Activated naive CD8-positive, alpha-beta T cell treated with anti-CD3 and anti-CD28 coated beads, Interleukin-2, amount 50 U/mL, for 16 hours (primary cell): ENCODE measurements around the gene PPARGC1A.

ENCODE experiments used
- DNase-seq: peaks from one replicate; pipeline ENCODE4 v3.0.0-alpha.2; 2020; ENCODE audit warnings: low read depth, low spot score

The PPARGC1A gene

GRCh38 chr4:23775694-23776093 lies 114.2 kb downstream of the PPARGC1A start:
- no peak for DNase-seq

GRCh38 chr4:23774909-23775308 lies 114.9 kb downstream of the PPARGC1A start:
- DNase-seq = no peak

DNA sequence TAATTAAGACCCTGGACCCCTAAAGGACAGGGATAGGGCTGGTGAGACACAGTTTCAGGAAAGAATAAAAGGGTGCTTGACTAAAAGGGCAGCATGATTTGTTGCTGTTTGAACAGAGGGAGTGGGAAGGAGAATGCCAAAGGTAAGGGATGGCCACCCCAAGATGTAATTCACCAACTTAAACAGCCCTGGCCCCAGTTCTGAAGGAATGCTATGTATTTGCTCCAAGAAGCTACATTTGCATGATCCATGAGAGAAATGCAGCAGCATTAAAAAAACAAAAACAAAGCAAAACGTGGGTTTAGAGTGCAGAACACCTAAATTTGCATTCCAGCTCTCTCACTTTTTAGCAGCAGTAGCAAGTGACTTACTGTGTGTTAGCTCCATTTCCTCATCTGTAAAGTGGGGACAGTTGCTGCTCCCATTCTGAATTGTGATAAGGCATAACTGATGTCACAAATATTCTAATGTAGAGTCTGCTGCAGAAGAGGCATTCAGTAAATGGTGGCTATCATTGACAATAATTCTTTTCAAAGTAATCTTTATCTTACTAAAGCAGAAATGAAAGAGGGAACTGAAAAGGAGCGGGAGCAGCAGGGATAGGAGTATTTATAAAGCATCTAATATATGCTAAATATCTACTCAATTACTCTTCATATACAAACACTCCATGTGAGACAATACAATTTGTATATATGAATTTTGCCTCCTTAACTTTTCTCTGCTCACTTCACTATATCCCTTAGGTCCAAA lies 115.8 kb downstream of the PPARGC1A start:
- DNase-seq = no peak

GRCh38 chr4:23770011-23770410 lies 119.8 kb downstream of the PPARGC1A start:
- DNase-seq = no peak

GRCh38 chr4:23769406-23769805 lies 120.4 kb downstream of the PPARGC1A start:
- DNase-seq = no peak

- no peak for DNase-seq
Observed at GRCh38 chr4:23768541-23768940, 121.3 kb downstream of the PPARGC1A start.

- DNase-seq = no peak
Observed at GRCh38 chr4:23766344-23766743, 123.5 kb downstream of the PPARGC1A start.

DNA sequence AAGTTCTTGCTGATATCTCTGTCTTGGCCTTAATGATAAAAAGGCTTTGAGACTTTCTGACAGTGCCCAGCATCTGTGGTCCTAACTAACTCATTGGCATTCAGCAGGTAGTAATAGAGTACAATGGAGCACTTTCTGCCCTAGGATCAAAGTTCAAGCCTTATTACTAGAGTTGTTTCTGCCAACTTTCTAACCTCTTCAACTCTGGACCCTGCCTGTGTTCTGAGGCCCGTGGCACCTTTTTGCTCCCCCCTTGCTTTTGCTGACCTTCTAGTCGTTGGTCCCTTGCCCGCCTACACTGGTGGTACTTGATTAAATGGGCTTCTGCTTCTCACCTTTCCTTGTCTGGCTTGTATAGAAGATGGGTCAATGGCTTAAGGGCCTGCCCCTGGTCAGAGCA lies 126.3 kb downstream of the PPARGC1A start:
- DNase-seq = no peak

- DNase-seq = no peak
Observed at GRCh38 chr4:23762551-23762950, 127.3 kb downstream of the PPARGC1A start.

GRCh38 chr4:23759066-23759465 lies 130.8 kb downstream of the PPARGC1A start:
- DNase-seq = no peak

GRCh38 chr4:23754688-23755087 lies 135.2 kb downstream of the PPARGC1A start:
- DNase-seq = no peak

DNA sequence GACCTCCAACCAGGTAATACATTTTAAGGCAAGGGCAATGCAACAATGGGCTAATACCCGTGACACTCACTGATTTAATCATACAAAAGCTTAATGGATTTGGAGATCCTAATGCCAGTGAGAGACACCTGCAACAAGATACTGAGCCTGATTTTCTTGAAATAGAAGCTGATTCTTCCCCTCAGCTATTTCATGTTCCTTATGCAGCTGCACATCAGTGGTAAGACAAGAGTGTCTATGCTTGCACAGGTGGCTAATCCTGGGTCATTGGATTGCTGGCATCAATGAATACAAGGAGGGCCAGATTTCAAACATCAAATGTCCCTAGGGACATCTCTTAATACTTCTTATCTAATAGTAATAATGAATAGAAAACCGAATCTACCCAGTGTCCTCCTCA lies 139.7 kb downstream of the PPARGC1A start:
- no peak for DNase-seq

DNA sequence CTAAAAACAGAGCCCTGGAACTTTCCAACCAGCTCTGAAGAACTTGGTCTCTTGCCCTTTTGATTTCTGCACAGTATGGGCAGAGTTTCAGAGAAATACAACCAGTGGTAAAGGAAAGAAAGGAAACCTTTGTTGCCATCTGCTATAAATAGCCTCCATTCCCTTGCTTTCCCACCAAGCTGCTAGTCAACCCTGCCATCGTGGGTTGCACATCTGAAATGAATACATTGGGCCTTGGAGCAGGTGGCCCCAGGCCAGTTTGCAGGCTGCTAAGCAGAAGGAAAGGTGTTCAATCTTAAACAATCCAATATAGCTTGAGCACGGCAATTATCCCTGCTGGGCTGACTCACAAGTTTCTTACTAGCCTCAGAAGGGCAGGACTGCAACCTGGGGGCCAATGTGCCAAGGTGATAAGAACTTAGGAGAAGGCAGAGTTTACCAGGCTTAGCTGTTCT lies 142.5 kb downstream of the PPARGC1A start:
- DNase-seq = no peak

DNA sequence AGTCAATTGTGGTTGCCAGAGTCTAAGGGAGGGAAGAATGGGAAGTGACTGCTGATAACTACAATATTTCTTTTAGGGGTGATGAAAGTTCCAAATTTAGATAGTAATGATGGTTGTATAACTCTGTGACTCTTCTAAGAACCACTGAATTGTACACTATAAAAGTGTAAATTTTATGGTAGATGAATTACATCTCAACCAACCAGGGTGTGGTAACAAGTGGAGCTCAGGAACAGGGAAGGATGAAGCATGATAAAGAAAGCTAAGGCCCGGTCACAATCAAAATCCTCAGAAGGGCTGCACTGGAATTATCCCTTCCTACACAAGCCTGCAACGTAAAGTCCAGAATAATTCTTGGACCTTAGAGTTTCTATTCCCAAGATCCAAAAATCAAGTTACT lies 143.2 kb downstream of the PPARGC1A start:
- DNase-seq = no peak

- DNase-seq = no peak
Observed at GRCh38 chr4:23746027-23746426, 143.8 kb downstream of the PPARGC1A start.

DNA sequence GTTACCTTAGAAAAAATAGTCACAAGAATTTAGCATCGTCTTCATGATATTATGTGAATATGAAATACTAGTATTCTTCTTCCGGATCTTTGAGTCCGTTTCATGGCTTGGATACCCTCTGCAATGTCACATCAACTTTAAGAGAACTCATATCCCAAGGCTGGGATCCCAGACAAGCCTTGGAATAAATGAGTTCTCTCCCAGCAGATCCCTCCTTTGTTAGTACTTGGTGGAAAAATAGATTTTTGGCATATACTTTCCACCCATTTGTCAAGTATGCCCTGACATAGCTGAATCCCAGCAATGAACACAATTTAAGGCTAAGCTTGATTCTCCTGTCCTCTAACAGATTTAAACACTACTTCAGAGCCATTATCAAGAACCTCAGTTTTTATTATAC lies 144.5 kb downstream of the PPARGC1A start:
- no peak for DNase-seq
